Trophoblast cell (in vitro differentiated cells and primary cell): ENCODE measurements around the gene FAM25C.
"Not testable (repeated sequence)": the region's sequence is repeated elsewhere in the genome, so short reads cannot be mapped to it uniquely, and the experiment has no call there.

Experiments
- DNase-seq, 2 donors: peaks; one replicate each; pipeline ENCODE4 v3.0.0-alpha.2; 2016
- H2AFZ ChIP-seq: 2 replicates; pipeline ENCODE4 v1.6.1; 2013; ENCODE audit warnings: low read length, moderate library complexity, mild to moderate bottlenecking; ENCODE audit not compliant: insufficient read depth, poor library complexity
- H2AK5ac ChIP-seq: 2 replicates; pipeline ENCODE4 v1.6.1; 2013; ENCODE audit warnings: mild to moderate bottlenecking, low read length
- H2BK120ac ChIP-seq: 2 replicates; pipeline ENCODE4 v1.6.1; 2013; ENCODE audit warnings: low read length, mild to moderate bottlenecking, moderate library complexity; ENCODE audit not compliant: insufficient read depth, poor library complexity
- H2BK12ac ChIP-seq: 2 replicates; pipeline ENCODE4 v1.6.1; 2013; ENCODE audit warnings: mild to moderate bottlenecking, low read length, moderate library complexity
- H2BK5ac ChIP-seq: 2 replicates; pipeline ENCODE4 v1.6.1; 2013; ENCODE audit warnings: low read length, low read depth, moderate library complexity, mild to moderate bottlenecking; ENCODE audit not compliant: poor library complexity
- H3K14ac ChIP-seq: 2 replicates; pipeline ENCODE4 v1.6.1; 2013; ENCODE audit warnings: mild to moderate bottlenecking, low read length
- H3K18ac ChIP-seq: 2 replicates; pipeline ENCODE4 v1.6.1; 2013; ENCODE audit warnings: mild to moderate bottlenecking, low read length
- H3K23ac ChIP-seq: 2 replicates; pipeline ENCODE4 v1.6.1; 2013; ENCODE audit warnings: low read length
- H3K27ac ChIP-seq: 2 replicates; pipeline ENCODE4 v1.5.1; 2013; ENCODE audit warnings: low read depth, mild to moderate bottlenecking, inconsistent platforms, low read length, moderate library complexity
- H3K27me3 ChIP-seq: 2 replicates; pipeline ENCODE4 v1.6.1; 2013; ENCODE audit warnings: inconsistent platforms, mild to moderate bottlenecking, low read length, moderate library complexity; ENCODE audit not compliant: insufficient read depth
- H3K36me3 ChIP-seq, 2 experiments: 1 replicate in 1 of 2; 2 replicates in 1 of 2; pipeline ENCODE4 v1.6.1; 2013; ENCODE audit warnings: low read length in 2 of 2, mild to moderate bottlenecking in 2 of 2, moderate library complexity in 1 of 2; ENCODE audit not compliant: insufficient read depth in 2 of 2, control insufficient read depth in 1 of 2
- H3K4ac ChIP-seq: 2 replicates; pipeline ENCODE4 v1.6.1; 2013; ENCODE audit warnings: low read depth, mild to moderate bottlenecking, low read length, moderate library complexity
- H3K4me1 ChIP-seq, 2 experiments: 1 replicate in 1 of 2; 2 replicates in 1 of 2; pipeline ENCODE4 v1.6.1; 2013; ENCODE audit warnings: low read length in 2 of 2, mild to moderate bottlenecking in 2 of 2, moderate library complexity in 1 of 2; ENCODE audit not compliant: insufficient read depth in 2 of 2, control insufficient read depth in 1 of 2
- H3K4me2 ChIP-seq: 2 replicates; pipeline ENCODE4 v1.6.1; 2013; ENCODE audit warnings: inconsistent platforms, mild to moderate bottlenecking, low read length, moderate library complexity
- H3K4me3 ChIP-seq: 2 replicates; pipeline ENCODE4 v1.5.1; 2013; ENCODE audit warnings: mild to moderate bottlenecking, low read depth, low read length, inconsistent platforms
- H3K79me1 ChIP-seq: one replicate; pipeline ENCODE4 v1.6.1; 2013; ENCODE audit warnings: low read length
- H3K79me2 ChIP-seq: 2 replicates; pipeline ENCODE4 v1.6.1; 2013; ENCODE audit warnings: low read length, mild to moderate bottlenecking; ENCODE audit not compliant: control insufficient read depth, insufficient read depth, poor library complexity
- H3K9ac ChIP-seq: 2 replicates; pipeline ENCODE4 v1.6.1; 2013; ENCODE audit warnings: mild to moderate bottlenecking, low read length
- H3K9me3 ChIP-seq: 2 replicates; pipeline ENCODE4 v1.6.1; 2013; ENCODE audit warnings: low read depth, mild to moderate bottlenecking, control low read depth, inconsistent platforms, low read length; ENCODE audit not compliant: insufficient read depth
- H4K12ac ChIP-seq: 2 replicates; pipeline ENCODE4 v1.6.1; 2013; ENCODE audit warnings: low read depth, mild to moderate bottlenecking, low read length, moderate library complexity
- H4K8ac ChIP-seq: 2 replicates; pipeline ENCODE4 v1.6.1; 2013; ENCODE audit warnings: low read depth, mild to moderate bottlenecking, low read length, moderate library complexity
- H4K91ac ChIP-seq: one replicate; pipeline ENCODE4 v1.6.1; 2013; ENCODE audit warnings: low read depth, mild to moderate bottlenecking, low read length, moderate library complexity
- WGBS: extraction: QIAGEN DNeasy Blood & Tissue Kit; methylation state at CpG from one replicate; pipeline ENCODE4 v1.1.7; 2013; ENCODE audit warnings: missing lambda C conversion rate; ENCODE audit not compliant: insufficient read length, insufficient coverage; ENCODE audit errors: extremely low coverage; 5-methylcytosine and 5-hydroxymethylcytosine counted together

The FAM25C gene

GRCh38 chr10:47975409-47975808 is 24.2 kb downstream of the FAM25C start:
- H4K91ac ChIP-seq, H3K79me1 ChIP-seq, H3K4me3 ChIP-seq, H3K23ac ChIP-seq, H3K9me3 ChIP-seq, H2AK5ac ChIP-seq, H2BK120ac ChIP-seq, H2AFZ ChIP-seq, H3K9ac ChIP-seq, H3K27me3 ChIP-seq, H3K4ac ChIP-seq, H3K36me3 ChIP-seq, H3K18ac ChIP-seq, H2BK12ac ChIP-seq, H3K27ac ChIP-seq, H3K14ac ChIP-seq, DNase-seq, H4K8ac ChIP-seq, H3K79me2 ChIP-seq, H3K4me2 ChIP-seq, H2BK5ac ChIP-seq, H3K4me1 ChIP-seq, H4K12ac ChIP-seq: not testable (repeated sequence)
- no CpG with 5 or more reads among the region's 3 CpGs for WGBS

- H4K91ac ChIP-seq, H2AFZ ChIP-seq, H3K23ac ChIP-seq, H3K4me2 ChIP-seq, H3K18ac ChIP-seq, H3K27ac ChIP-seq, H3K9me3 ChIP-seq, H3K4ac ChIP-seq, H3K9ac ChIP-seq, H3K14ac ChIP-seq, H3K79me2 ChIP-seq, H4K8ac ChIP-seq, H2BK120ac ChIP-seq, H2AK5ac ChIP-seq, H2BK5ac ChIP-seq, H3K4me1 ChIP-seq, H3K36me3 ChIP-seq, H3K27me3 ChIP-seq, H2BK12ac ChIP-seq, H3K79me1 ChIP-seq, H3K4me3 ChIP-seq, H4K12ac ChIP-seq, DNase-seq: not testable (repeated sequence)
Observed at GRCh38 chr10:47973131-47973530, 26.5 kb downstream of the FAM25C start.

- not testable (repeated sequence) for H3K4me1 ChIP-seq, H2BK120ac ChIP-seq, H3K27ac ChIP-seq, H3K27me3 ChIP-seq, H3K4me2 ChIP-seq, H2BK12ac ChIP-seq, H2AFZ ChIP-seq, H3K79me2 ChIP-seq, H3K18ac ChIP-seq, H3K14ac ChIP-seq, H3K23ac ChIP-seq, H4K8ac ChIP-seq, H2AK5ac ChIP-seq, DNase-seq, H2BK5ac ChIP-seq, H3K79me1 ChIP-seq, H3K9ac ChIP-seq, H3K36me3 ChIP-seq, H3K9me3 ChIP-seq, H4K12ac ChIP-seq, H3K4me3 ChIP-seq, H4K91ac ChIP-seq, H3K4ac ChIP-seq
- no CpG with 5 or more reads among the region's 2 CpGs for WGBS
Observed at GRCh38 chr10:47972077-47972476, 27.5 kb downstream of the FAM25C start.

GRCh38 chr10:47971598-47971997 is 28.0 kb downstream of the FAM25C start:
- WGBS = no CpG with 5 or more reads among the region's 5 CpGs
- not testable (repeated sequence) for H3K4me2 ChIP-seq, H2BK120ac ChIP-seq, H2BK5ac ChIP-seq, H4K12ac ChIP-seq, H3K36me3 ChIP-seq, H3K27ac ChIP-seq, H3K4me3 ChIP-seq, H4K8ac ChIP-seq, H3K79me1 ChIP-seq, H2BK12ac ChIP-seq, H4K91ac ChIP-seq, H3K9ac ChIP-seq, H3K9me3 ChIP-seq, H2AK5ac ChIP-seq, H3K14ac ChIP-seq, H2AFZ ChIP-seq, H3K27me3 ChIP-seq, H3K18ac ChIP-seq, H3K79me2 ChIP-seq, DNase-seq, H3K4ac ChIP-seq, H3K23ac ChIP-seq, H3K4me1 ChIP-seq

- H4K91ac ChIP-seq, H3K4me3 ChIP-seq, H4K8ac ChIP-seq, H4K12ac ChIP-seq, DNase-seq, H3K27ac ChIP-seq, H2BK12ac ChIP-seq, H3K79me1 ChIP-seq, H3K79me2 ChIP-seq, H3K9ac ChIP-seq, H3K9me3 ChIP-seq, H3K23ac ChIP-seq, H2AK5ac ChIP-seq, H3K14ac ChIP-seq, H3K4ac ChIP-seq, H3K27me3 ChIP-seq, H3K18ac ChIP-seq, H3K4me1 ChIP-seq, H2AFZ ChIP-seq, H3K4me2 ChIP-seq, H2BK120ac ChIP-seq, H3K36me3 ChIP-seq, H2BK5ac ChIP-seq: not testable (repeated sequence)
- WGBS = no CpG with 5 or more reads among the region's 3 CpGs
Observed at GRCh38 chr10:47970047-47970446, 29.5 kb downstream of the FAM25C start.
